Upper lobe of left lung (tissue), 6 donors: ENCODE data around the gene TTC36. TPM values are rescaled to one million over a fixed set of nuclear protein-coding genes. Genes with fewer than 3 reads are reported as not detected.
"Not testable (repeated sequence)": the region's sequence is repeated elsewhere in the genome, so short reads cannot be mapped to it uniquely, and the experiment has no call there.

Experiments used
- ATAC-seq, 2 donors: fragments of 200-7000 bp; cut with Tn5 transposase; one replicate each; pipeline ENCODE4 v1.9.1; 2022; ENCODE audit warnings: mild to moderate bottlenecking in 2 of 2, moderate library complexity in 2 of 2; ENCODE audit not compliant: low FRiP score in 2 of 2
- DNase-seq, 2 donors: peaks; one replicate each; pipeline ENCODE4 v3.0.0-alpha.2; 2019 to 2020
- H3K27ac ChIP-seq, 4 donors: fragments of 200-600 bp; sonication (generic); one replicate each; pipeline ENCODE4 v1.5.1; 2016 to 2019
- H3K27me3 ChIP-seq, 4 donors: fragments of 200-600 bp; sonication (generic); one replicate each; pipeline ENCODE4 v1.5.1; 2017 to 2019
- H3K36me3 ChIP-seq, 4 donors: fragments of 200-600 bp; sonication (generic); one replicate each; pipeline ENCODE4 v1.5.1; 2016 to 2019
- H3K4me1 ChIP-seq, 4 donors: fragments of 200-600 bp; sonication (generic); one replicate each; pipeline ENCODE4 v1.5.1; 2018 to 2019
- H3K4me3 ChIP-seq, 4 donors: fragments of 200-600 bp; sonication (generic); one replicate each; pipeline ENCODE4 v1.5.1; 2017 to 2019; ENCODE audit warnings: mild to moderate bottlenecking in 2 of 4, moderate library complexity in 1 of 4
- H3K9me3 ChIP-seq, 4 donors: fragments of 200-600 bp; sonication (generic); one replicate each; pipeline ENCODE4 v1.5.1; 2018 to 2019
- EP300 ChIP-seq, 4 donors: sonication (generic); formaldehyde crosslinking; IDR thresholded peaks; one replicate each; pipeline ENCODE4 v1.5.1; 2017; ENCODE audit warnings: antibody characterized with exemption in 4 of 4, control low read depth in 2 of 4
- POLR2A ChIP-seq, 4 donors: fragments of 450-650 bp; IDR thresholded peaks; one replicate each; pipeline ENCODE4 v1.5.1; 2016 to 2017; ENCODE audit warnings: antibody characterized with exemption in 4 of 4, mild to moderate bottlenecking in 2 of 4
- POLR2AphosphoS5 ChIP-seq, 2 donors: sonication (generic); formaldehyde crosslinking; IDR thresholded peaks; one replicate each; pipeline ENCODE4 v1.5.1; 2017; ENCODE audit warnings: antibody characterized with exemption in 2 of 2
- WGBS, 2 donors: methylation state at CpG; one replicate each; pipeline ENCODE4 v1.1.5; 2017 to 2018; 5-methylcytosine and 5-hydroxymethylcytosine counted together
- total RNA-seq, 6 donors: library from RNA; depleted of rRNA in 4 of 6; stranded (reverse); fragments of >200 nt in 4 of 6; gene quantifications; one replicate each; pipeline versions ENCODE4 v1.1.0 to v1.2.1, GENCODE V29; 2016 to 2021
- TF ChIP-seq, protein P1 (sequence below), 6 experiments: fragments of 450-650 bp in 4 of 6; fragments of 200-600 bp in 2 of 6; sonication (generic) in 2 of 6; IDR thresholded peaks; one replicate each; pipeline ENCODE4 v1.5.1; 2016 to 2019; ENCODE audit warnings: antibody characterized with exemption in 6 of 6
- donor health status: DM: no; HTN: no; CAD: no; lungs with moderate emphysema.
- donor health status: DM: no; HTN: yes; CAD: no; lungs with severe emphysema.

The TTC36 gene
- total RNA-seq, 6 donors from 2014 or later = 0.34 to 9.4 (median 1.5) TPM; not detected in 2

DNA sequence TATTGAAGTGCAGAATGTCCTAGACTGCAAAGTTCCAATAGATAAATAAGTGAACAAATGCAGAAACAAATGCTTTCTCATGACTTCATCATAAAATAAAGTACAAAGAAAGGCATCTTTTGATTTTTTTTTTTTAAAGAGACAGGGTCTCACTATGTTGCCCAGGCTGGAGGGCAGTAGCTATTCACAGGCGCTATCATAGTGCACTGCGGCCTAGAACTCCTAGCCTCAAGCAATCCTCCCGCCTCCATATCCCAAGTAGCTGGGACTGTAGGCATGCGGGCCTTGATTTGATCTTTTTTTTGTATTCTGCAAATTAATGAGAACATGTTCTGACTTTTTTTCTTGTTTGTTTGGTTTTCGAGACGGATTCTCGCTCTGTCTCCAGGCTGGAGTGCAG is 47.4 kb downstream of the TTC36 start:
- no peaks in the 10 kb centered on the region for H3K27me3 ChIP-seq
- peaks cover 26 to 47% (median 39%) of the 10 kb centered on the region in 4 donors for H3K4me1 ChIP-seq
- peak overlapping the region in 1 of 4 donors; percentile 99 for H3K4me3 ChIP-seq
- ATAC-seq (no peak), DNase-seq (no peak)
- no peak overlapping the region for H3K27ac ChIP-seq
- TF ChIP-seq, protein P1, sequence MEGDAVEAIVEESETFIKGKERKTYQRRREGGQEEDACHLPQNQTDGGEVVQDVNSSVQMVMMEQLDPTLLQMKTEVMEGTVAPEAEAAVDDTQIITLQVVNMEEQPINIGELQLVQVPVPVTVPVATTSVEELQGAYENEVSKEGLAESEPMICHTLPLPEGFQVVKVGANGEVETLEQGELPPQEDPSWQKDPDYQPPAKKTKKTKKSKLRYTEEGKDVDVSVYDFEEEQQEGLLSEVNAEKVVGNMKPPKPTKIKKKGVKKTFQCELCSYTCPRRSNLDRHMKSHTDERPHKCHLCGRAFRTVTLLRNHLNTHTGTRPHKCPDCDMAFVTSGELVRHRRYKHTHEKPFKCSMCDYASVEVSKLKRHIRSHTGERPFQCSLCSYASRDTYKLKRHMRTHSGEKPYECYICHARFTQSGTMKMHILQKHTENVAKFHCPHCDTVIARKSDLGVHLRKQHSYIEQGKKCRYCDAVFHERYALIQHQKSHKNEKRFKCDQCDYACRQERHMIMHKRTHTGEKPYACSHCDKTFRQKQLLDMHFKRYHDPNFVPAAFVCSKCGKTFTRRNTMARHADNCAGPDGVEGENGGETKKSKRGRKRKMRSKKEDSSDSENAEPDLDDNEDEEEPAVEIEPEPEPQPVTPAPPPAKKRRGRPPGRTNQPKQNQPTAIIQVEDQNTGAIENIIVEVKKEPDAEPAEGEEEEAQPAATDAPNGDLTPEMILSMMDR (IDR thresholded peaks at IDR 0.05) = no peak
- no peak for TF ChIP-seq POLR2A (IDR thresholded peaks at IDR 0.05)
- no peak for TF ChIP-seq EP300 (IDR thresholded peaks at IDR 0.05)
- no peak for TF ChIP-seq POLR2AphosphoS5 (IDR thresholded peaks at IDR 0.05)
- no peaks in the 10 kb centered on the region for H3K9me3 ChIP-seq
- 87 to 88% methylated on average over 7 of the region's 7 CpGs for WGBS, 2 donors
- peaks cover 0 to 5% (median 0%) of the 10 kb centered on the region in 4 donors for H3K36me3 ChIP-seq

DNA sequence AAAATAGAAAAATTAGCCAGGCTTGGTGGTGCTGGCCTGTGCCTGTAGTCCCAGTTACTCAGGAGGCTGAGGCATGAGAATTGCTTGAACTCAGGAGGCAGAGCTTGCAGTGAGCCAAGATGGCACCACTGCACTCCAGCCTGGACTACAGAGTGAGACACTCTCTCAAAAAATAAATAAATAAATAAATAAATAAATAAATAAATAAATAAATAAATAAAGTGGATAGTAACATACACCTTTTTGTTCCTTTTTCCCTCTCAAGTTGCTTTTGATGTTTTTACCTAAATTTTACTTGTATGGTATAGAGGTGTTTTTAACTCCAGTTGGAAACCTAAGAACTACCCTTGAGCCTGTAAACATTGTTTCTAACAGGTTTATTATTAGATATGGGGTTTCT is 50.7 kb downstream of the TTC36 start:
- not testable (repeated sequence) for H3K9me3 ChIP-seq, H3K27ac ChIP-seq, ATAC-seq, H3K27me3 ChIP-seq, H3K4me3 ChIP-seq, DNase-seq
- Histone ChIP-seq H3K4me1 (peaks cover 26 to 53% (median 33%) of the 10 kb centered on the region in 4 donors), H3K36me3 (peaks cover 7 to 30% (median 11%) of the 10 kb centered on the region in 4 donors)

Other genes starting within 250 kb of the TTC36 start
- gene CD3E, start 222.7 kb upstream of the TTC36 start, total RNA-seq = 10 to 100 TPM in 2 of 6 donors, 1 to 10 TPM in 4; 3.9 to 13.6 (median 9.1) TPM
- gene CD3D, start 184.8 kb upstream of the TTC36 start, total RNA-seq = 10 to 100 TPM in 3 of 6 donors, 1 to 10 TPM in 3; 4.1 to 22.3 (median 7.6) TPM
- gene CD3G, start 183.1 kb upstream of the TTC36 start, total RNA-seq = 1 to 10 TPM in 4 of 6 donors, under 1 TPM in 1, not detected in 1; 1.00 to 5.5 (median 1.9) TPM
- gene UBE4A, start 167.9 kb upstream of the TTC36 start, total RNA-seq = 10 to 100 TPM; 22.5 to 49.2 (median 38.2) TPM
- gene ATP5MG, start 125.9 kb upstream of the TTC36 start, total RNA-seq = 100 to 1,000 TPM in 2 of 6 donors, 10 to 100 TPM in 4; 22.2 to 178 (median 58.0) TPM
- gene KMT2A, start 91.0 kb upstream of the TTC36 start, total RNA-seq = 10 to 100 TPM; 42.0 to 97.1 (median 58.4) TPM
- 10 to 100 TPM; 20.0 to 58.7 (median 28.0) TPM for gene TMEM25, start 3.7 kb downstream of the TTC36 start, total RNA-seq
- 10 to 100 TPM in 5 of 6 donors, 1 to 10 TPM in 1; 7.5 to 38.3 (median 21.5) TPM for gene IFT46, start 38.5 kb downstream of the TTC36 start, total RNA-seq
- gene ARCN1, start 44.9 kb downstream of the TTC36 start, total RNA-seq = 100 to 1,000 TPM in 3 of 6 donors, 10 to 100 TPM in 3; 29.3 to 121 (median 94.6) TPM
- gene PHLDB1, start 80.1 kb downstream of the TTC36 start, total RNA-seq = 100 to 1,000 TPM in 3 of 6 donors, 10 to 100 TPM in 3; 45.5 to 188 (median 100) TPM
- gene TREH, start 152.2 kb downstream of the TTC36 start, total RNA-seq = 1 to 10 TPM in 1 of 6 donors, under 1 TPM in 2, not detected in 3; 0.17 to 1.0 (median 0.89) TPM